C4-2B (cell line): ENCODE results near the gene SLC34A2.

Source experiments
- H3K27ac ChIP-seq: fragments of 450-650 bp; 2 replicates; pipeline ENCODE4 v1.5.1; 2017
- ZFX ChIP-seq: fragments of 450-650 bp; IDR thresholded peaks from 2 replicates; pipeline ENCODE4 v1.6.1; 2017
- TF ChIP-seq, protein P1 (sequence below): fragments of 450-650 bp; conservative IDR thresholded peaks from 2 replicates; pipeline ENCODE4 v1.5.1; 2017; ENCODE audit warnings: mild to moderate bottlenecking

SLC34A2 gene

DNA sequence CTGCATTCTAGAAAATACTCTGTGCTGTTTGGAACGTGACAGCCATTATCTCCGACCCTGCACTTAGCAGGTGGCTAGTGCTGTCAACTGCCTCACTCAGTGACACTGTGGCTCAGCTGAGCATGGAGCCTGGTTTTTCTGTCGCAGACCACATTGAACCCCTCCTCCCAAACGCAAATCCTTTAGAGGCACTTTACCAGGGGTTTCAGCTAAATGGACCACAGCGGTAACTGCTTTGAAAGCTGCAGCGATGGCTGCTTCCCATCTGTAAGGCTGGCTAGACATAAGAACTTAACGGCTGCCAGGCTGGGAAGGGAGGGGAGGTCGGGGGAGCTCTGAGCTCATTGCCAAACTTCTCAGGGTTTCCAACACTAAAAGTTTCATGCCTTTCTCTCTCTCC, 8.1 kb downstream of the SLC34A2 start:
- TF ChIP-seq ZFX: no peak
- TF ChIP-seq, protein P1, sequence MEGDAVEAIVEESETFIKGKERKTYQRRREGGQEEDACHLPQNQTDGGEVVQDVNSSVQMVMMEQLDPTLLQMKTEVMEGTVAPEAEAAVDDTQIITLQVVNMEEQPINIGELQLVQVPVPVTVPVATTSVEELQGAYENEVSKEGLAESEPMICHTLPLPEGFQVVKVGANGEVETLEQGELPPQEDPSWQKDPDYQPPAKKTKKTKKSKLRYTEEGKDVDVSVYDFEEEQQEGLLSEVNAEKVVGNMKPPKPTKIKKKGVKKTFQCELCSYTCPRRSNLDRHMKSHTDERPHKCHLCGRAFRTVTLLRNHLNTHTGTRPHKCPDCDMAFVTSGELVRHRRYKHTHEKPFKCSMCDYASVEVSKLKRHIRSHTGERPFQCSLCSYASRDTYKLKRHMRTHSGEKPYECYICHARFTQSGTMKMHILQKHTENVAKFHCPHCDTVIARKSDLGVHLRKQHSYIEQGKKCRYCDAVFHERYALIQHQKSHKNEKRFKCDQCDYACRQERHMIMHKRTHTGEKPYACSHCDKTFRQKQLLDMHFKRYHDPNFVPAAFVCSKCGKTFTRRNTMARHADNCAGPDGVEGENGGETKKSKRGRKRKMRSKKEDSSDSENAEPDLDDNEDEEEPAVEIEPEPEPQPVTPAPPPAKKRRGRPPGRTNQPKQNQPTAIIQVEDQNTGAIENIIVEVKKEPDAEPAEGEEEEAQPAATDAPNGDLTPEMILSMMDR: no peak
- H3K27ac ChIP-seq: no peak overlapping the region

DNA sequence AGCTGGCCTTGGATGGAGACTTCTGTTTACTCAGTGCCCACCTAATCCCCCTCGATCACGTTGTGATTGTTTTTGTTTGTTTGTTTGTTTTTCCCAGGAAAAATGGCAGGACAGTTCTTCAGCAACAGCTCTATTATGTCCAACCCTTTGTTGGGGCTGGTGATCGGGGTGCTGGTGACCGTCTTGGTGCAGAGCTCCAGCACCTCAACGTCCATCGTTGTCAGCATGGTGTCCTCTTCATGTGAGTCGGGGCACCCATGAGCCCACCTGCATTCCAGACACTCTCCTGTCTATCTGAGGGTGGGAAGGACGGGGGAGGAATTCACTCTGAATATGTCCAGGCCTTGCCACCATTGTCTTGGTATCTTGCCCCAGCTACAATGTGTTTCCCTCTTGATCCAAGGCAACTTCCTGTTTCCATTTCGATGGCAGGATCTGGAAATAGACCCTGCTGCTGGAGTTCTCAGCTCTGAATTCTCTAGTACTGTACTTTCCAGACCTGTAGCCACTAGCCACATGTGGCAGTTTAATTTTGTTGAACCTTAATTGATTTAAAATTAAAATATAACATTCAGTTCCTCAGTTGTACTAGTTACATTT, 10.5 kb downstream of the SLC34A2 start:
- TF ChIP-seq ZFX: no peak
- TF ChIP-seq, protein P1: no peak
- H3K27ac ChIP-seq: no peak overlapping the region

DNA sequence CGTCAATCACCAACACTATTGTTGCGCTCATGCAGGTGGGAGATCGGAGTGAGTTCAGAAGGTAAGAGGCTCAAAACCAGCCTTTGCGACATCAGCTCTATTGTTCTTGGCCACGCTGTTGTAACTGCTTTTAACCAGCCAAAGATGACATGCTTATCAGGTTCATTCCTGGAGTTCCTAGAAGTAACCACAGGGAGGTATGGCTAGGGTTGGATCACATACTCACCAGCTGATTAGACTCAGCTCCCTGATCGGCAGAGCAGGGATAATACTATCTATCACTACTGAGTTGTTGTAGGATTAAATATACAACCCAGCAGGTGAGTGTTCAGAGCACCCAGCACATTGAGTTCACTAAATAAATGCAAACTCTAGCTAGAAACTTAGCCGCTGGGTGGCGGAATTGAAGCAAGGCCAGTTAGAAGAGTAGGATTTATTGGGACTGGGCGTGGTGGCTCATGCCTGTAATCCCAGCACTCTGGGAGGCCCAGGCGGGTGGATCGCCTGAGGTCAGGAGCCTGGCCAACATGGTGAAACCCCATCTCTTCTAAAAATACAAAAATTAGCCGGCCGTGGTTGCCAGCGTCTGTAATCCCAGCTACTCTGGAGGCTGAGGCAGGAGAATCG, 12.4 kb downstream of the SLC34A2 start:
- TF ChIP-seq ZFX: no peak
- TF ChIP-seq, protein P1: peak; percentile 27
- H3K27ac ChIP-seq: no peak overlapping the region

DNA sequence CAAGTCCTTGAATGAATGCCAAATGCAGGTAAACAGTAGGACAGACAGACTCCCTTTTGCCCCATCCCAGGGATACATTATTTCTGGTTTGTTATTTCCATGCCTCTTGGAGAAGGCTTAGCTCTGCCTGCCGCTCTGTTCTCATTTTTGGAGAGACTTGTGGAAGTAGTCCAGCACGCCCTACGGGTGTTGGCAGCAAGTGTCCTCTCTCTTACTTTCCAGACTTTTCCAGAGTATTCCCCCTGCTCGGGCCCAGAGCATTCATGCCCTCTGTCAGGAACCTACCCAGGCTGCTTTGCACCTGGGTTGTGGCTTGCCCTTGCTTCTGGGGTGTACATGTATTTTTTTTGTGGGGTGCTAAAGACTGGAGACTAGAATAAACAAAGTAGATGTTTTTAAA, 15.3 kb downstream of the SLC34A2 start:
- H3K27ac ChIP-seq: no peak overlapping the region
- TF ChIP-seq, protein P1: no peak
- no peak for TF ChIP-seq ZFX

DNA sequence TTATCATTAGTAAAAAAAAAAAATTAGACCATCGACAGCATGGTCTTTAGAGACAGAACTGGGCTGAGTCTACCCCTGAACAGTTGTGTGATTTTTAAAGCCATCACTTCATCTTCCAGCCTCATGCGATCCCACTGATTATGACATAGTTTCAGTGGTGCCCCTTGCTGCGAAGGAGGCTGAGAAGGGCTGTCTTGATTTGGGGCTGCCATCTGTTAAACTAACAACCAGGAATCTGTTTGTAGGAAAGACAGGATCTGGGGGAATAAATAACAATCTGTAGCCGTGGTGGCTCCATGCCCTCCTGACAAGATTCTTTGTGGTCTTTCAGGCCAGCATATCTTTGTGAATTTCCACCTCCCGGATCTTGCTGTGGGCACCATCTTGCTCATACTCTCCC, 17.1 kb downstream of the SLC34A2 start:
- H3K27ac ChIP-seq: no peak overlapping the region
- no peak for TF ChIP-seq ZFX
- TF ChIP-seq, protein P1: no peak

DNA sequence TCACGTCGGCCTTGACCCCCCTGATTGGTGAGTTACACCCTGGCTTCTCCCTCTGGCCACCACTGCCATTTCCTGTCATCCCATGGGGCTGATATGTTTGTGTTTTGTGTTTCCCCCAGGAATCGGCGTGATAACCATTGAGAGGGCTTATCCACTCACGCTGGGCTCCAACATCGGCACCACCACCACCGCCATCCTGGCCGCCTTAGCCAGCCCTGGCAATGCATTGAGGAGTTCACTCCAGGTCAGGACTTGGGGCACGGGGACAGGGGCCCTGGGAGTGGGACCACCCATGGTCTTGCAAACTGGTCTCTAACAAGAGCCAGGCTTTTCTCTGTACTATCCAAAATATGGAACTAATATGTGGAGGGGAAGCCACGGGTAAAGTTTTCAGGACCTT, 18.7 kb downstream of the SLC34A2 start:
- no peak overlapping the region for H3K27ac ChIP-seq
- TF ChIP-seq, protein P1: no peak
- TF ChIP-seq ZFX: no peak

DNA sequence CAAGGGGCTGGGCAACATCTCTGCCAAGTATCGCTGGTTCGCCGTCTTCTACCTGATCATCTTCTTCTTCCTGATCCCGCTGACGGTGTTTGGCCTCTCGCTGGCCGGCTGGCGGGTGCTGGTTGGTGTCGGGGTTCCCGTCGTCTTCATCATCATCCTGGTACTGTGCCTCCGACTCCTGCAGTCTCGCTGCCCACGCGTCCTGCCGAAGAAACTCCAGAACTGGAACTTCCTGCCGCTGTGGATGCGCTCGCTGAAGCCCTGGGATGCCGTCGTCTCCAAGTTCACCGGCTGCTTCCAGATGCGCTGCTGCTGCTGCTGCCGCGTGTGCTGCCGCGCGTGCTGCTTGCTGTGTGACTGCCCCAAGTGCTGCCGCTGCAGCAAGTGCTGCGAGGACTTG, 20.6 kb downstream of the SLC34A2 start:
- TF ChIP-seq, protein P1: no peak
- TF ChIP-seq ZFX: no peak

More for the DNA sequence above, 20.6 kb downstream of the SLC34A2 start:
- H3K27ac ChIP-seq: no peak overlapping the region
